HG03439 (cell line): Measurements from ENCODE around the gene CASP8AP2.
"Not testable (repeated sequence)": the region's sequence is repeated elsewhere in the genome, so short reads cannot be mapped to it uniquely, and the experiment has no call there.

Source experiments
- ATAC-seq: cut with Tn5 transposase; IDR thresholded peaks from one replicate; pipeline ENCODE4 v1.9.1; 2021; ENCODE audit warnings: mild to moderate bottlenecking, moderate library complexity; ENCODE audit not compliant: unreplicated experiment

CASP8AP2 gene

GRCh38 chr6:89819336-89820130 is 10.1 kb upstream of the CASP8AP2 start, which contains the start of gene MDN1:
TSS of gene MDN1 (minus strand) at chr6:89819794. CDS start at chr6:89819607, 187 bp downstream.
- peak; percentile 94 for ATAC-seq

GRCh38 chr6:89826029-89826528 is 3.6 kb upstream of the CASP8AP2 start:
- ATAC-seq = no peak

GRCh38 chr6:89828475-89828987 is 1.1 kb upstream of the CASP8AP2 start:
- ATAC-seq = not testable (repeated sequence)

- peak; percentile 35 for ATAC-seq
These were observed 650 bp upstream of the CASP8AP2 start for GRCh38 chr6:89828988-89829471.

- no peak for ATAC-seq
These were observed 610 bp downstream of the CASP8AP2 start for GRCh38 chr6:89830170-89830809.

GRCh38 chr6:89834884-89835792 is 5.5 kb downstream of the CASP8AP2 start:
- peak; percentile 94 for ATAC-seq

GRCh38 chr6:89836639-89837222 is 7.1 kb downstream of the CASP8AP2 start:
- no peak for ATAC-seq

- ATAC-seq = no peak
These were observed 10.9 kb downstream of the CASP8AP2 start for GRCh38 chr6:89840538-89840937.

- ATAC-seq = no peak
These were observed 12.5 kb downstream of the CASP8AP2 start for GRCh38 chr6:89842228-89842627.

- ATAC-seq = no peak
These were observed 13.4 kb downstream of the CASP8AP2 start for GRCh38 chr6:89843070-89843469.

GRCh38 chr6:89847513-89847912 is 17.8 kb downstream of the CASP8AP2 start:
- ATAC-seq = not testable (repeated sequence)

GRCh38 chr6:89853068-89853467 is 23.4 kb downstream of the CASP8AP2 start:
- ATAC-seq = no peak

- ATAC-seq = no peak
These were observed 28.4 kb downstream of the CASP8AP2 start for GRCh38 chr6:89858041-89858440.

- ATAC-seq = peak; percentile 56
These were observed 30.1 kb downstream of the CASP8AP2 start for GRCh38 chr6:89859744-89860143.

GRCh38 chr6:89862273-89862672 is 32.6 kb downstream of the CASP8AP2 start:
- no peak for ATAC-seq

GRCh38 chr6:89862698-89863097 is 33.0 kb downstream of the CASP8AP2 start:
- no peak for ATAC-seq

GRCh38 chr6:89866024-89866678 is 36.5 kb downstream of the CASP8AP2 start:
- ATAC-seq = no peak

GRCh38 chr6:89873721-89874120 is 44.0 kb downstream of the CASP8AP2 start:
- ATAC-seq = no peak

- ATAC-seq = no peak
These were observed 44.8 kb downstream of the CASP8AP2 start for GRCh38 chr6:89874438-89874837.
